Transverse colon (tissue), 4 donors: Measurements from ENCODE around the gene MEIKIN. TPM values are rescaled to one million over a fixed set of nuclear protein-coding genes. Genes with fewer than 3 reads are reported as not detected.

ENCODE experiments used
- DNase-seq: peaks from one replicate; pipeline ENCODE4 v3.0.0-alpha.2; 2019
- H3K27ac ChIP-seq, 4 donors: fragments of 200-600 bp; sonication (generic); 2 replicates each; pipeline ENCODE4 v1.5.1; 2016 to 2018; ENCODE audit warnings: inconsistent platforms in 4 of 4
- H3K27me3 ChIP-seq: fragments of 200-600 bp; sonication (generic); 2 replicates; pipeline ENCODE4 v1.5.1; 2017; ENCODE audit warnings: inconsistent platforms
- H3K36me3 ChIP-seq, 4 donors: fragments of 200-600 bp; sonication (generic); 2 replicates each; pipeline ENCODE4 v1.5.1; 2017 to 2019; ENCODE audit warnings: inconsistent platforms in 4 of 4
- H3K4me1 ChIP-seq, 4 donors: fragments of 200-600 bp; sonication (generic); 2 replicates each; pipeline ENCODE4 v1.5.1; 2017 to 2020; ENCODE audit warnings: inconsistent platforms in 4 of 4
- H3K4me3 ChIP-seq, 4 donors: fragments of 200-600 bp; sonication (generic); 1 replicate in 1 of 4; 2 replicates in 3 of 4; pipeline versions ENCODE4 v1.5.1 to v1.6.1; 2017 to 2019; ENCODE audit warnings: inconsistent platforms in 4 of 4
- H3K9me3 ChIP-seq, 2 donors: fragments of 200-600 bp; sonication (generic); 2 replicates each; pipeline ENCODE4 v1.5.1; 2017 to 2019; ENCODE audit warnings: inconsistent platforms in 2 of 2
- CTCF ChIP-seq, 5 experiments: fragments of 200-600 bp in 3 of 5; fragments of 450-650 bp in 2 of 5; sonication (generic) in 3 of 5; IDR thresholded peaks; 1 replicate in 2 of 5; 2 replicates in 3 of 5; pipeline ENCODE4 v1.5.1; 2016 to 2017; ENCODE audit warnings: antibody characterized with exemption in 5 of 5, inconsistent platforms in 3 of 5, mild to moderate bottlenecking in 2 of 5, moderate library complexity in 1 of 5
- EP300 ChIP-seq: sonication (generic); formaldehyde crosslinking; IDR thresholded peaks from one replicate; pipeline ENCODE4 v1.6.1; 2017; ENCODE audit warnings: antibody characterized with exemption, low read depth
- POLR2A ChIP-seq: fragments of 450-650 bp; IDR thresholded peaks from one replicate; pipeline ENCODE4 v1.6.1; 2016; ENCODE audit warnings: antibody characterized with exemption, mild to moderate bottlenecking, moderate library complexity
- POLR2AphosphoS5 ChIP-seq, 3 donors: sonication (generic); formaldehyde crosslinking; IDR thresholded peaks; one replicate each; pipeline ENCODE4 v1.6.1; 2016; ENCODE audit warnings: antibody characterized with exemption in 3 of 3
- WGBS, 2 donors: methylation state at CpG; one replicate each; pipeline ENCODE4 v1.1.5; 2018; ENCODE audit warnings: low coverage in 1 of 2; 5-methylcytosine and 5-hydroxymethylcytosine counted together
- in situ Hi-C, 4 donors: fragments of 200-750 bp; cut with MboI; loops; one replicate each; pipeline versions ENCODE4 v1.15.0 to v1.15.1; 2017; ENCODE audit warnings: low sequenced_read_pairs in 3 of 4, low pct_ligation_motif_present in 1 of 4, low pct_unique_long_range_greater_than_20kb in 1 of 4
- intact Hi-C: fragments of 100-400 bp; cut with DNase I; formaldehyde crosslinking; loops from one replicate; pipeline ENCODE4 v1.15.1; 2023; ENCODE audit warnings: low total_unique reads
- total RNA-seq, 4 donors: library from RNA; depleted of rRNA; stranded (reverse); fragments of >200 nt; gene quantifications; one replicate each; pipeline ENCODE4 v1.1.0, GENCODE V29; 2016

Gene MEIKIN
- total RNA-seq, 4 donors from 2014 or later = not detected

- in situ Hi-C loops (no loop called here), intact Hi-C loops (no loop called here)
- H3K27me3 ChIP-seq = no peaks in the 10 kb centered on the region
- no peak overlapping the region for H3K4me3 ChIP-seq
- H3K27ac ChIP-seq = no peak overlapping the region
- H3K9me3 ChIP-seq = no peaks in the 10 kb centered on the region
- H3K36me3 ChIP-seq = no peaks in the 10 kb centered on the region
- no peak for DNase-seq
- 85% methylated on average over 4 of the region's 4 CpGs; no CpG with 5 or more reads in 1 of the 2 donors for WGBS, 2 donors
- no peaks in the 10 kb centered on the region for H3K4me1 ChIP-seq
- no peak for TF ChIP-seq POLR2A
- no peak for TF ChIP-seq EP300
- no peak for TF ChIP-seq CTCF (IDR thresholded peaks at IDR 0.05)
- no peak for TF ChIP-seq POLR2AphosphoS5 (IDR thresholded peaks at IDR 0.05)
Measured at GRCh38 chr5:131993676-131994075, 48.2 kb upstream of the MEIKIN start.

- TF ChIP-seq EP300 (no peak), POLR2AphosphoS5 (IDR thresholded peaks at IDR 0.05) (no peak), CTCF (IDR thresholded peaks at IDR 0.05) (no peak), POLR2A (no peak)
- Histone ChIP-seq H3K9me3 (no peaks in the 10 kb centered on the region), H3K36me3 (no peaks in the 10 kb centered on the region), H3K27ac (no peak overlapping the region), H3K27me3 (no peaks in the 10 kb centered on the region), H3K4me1 (no peaks in the 10 kb centered on the region), H3K4me3 (no peak overlapping the region)
- DNase-seq = no peak
- in situ Hi-C loops = no loop called here
- intact Hi-C loops = no loop called here
- 47 to 72% methylated on average over 4 to 5 of the region's 5 CpGs for WGBS, 2 donors
Measured at GRCh38 chr5:131992370-131992769, 46.9 kb upstream of the MEIKIN start.

GRCh38 chr5:131991593-131992324 is 46.3 kb upstream of the MEIKIN start:
- no peak for DNase-seq
- WGBS, 2 donors = 74 to 79% methylated on average over 3 to 10 of the region's 10 CpGs
- intact Hi-C loops (no loop called here), in situ Hi-C loops (no loop called here)
- Histone ChIP-seq H3K9me3 (no peaks in the 10 kb centered on the region), H3K4me1 (no peaks in the 10 kb centered on the region), H3K27ac (no peak overlapping the region), H3K27me3 (no peaks in the 10 kb centered on the region), H3K4me3 (no peak overlapping the region), H3K36me3 (no peaks in the 10 kb centered on the region)
- TF ChIP-seq EP300 = no peak
- TF ChIP-seq POLR2A = no peak
- no peak for TF ChIP-seq POLR2AphosphoS5 (IDR thresholded peaks at IDR 0.05)
- TF ChIP-seq CTCF (IDR thresholded peaks at IDR 0.05) = no peak

GRCh38 chr5:131990716-131991115 is 45.3 kb upstream of the MEIKIN start:
- no peak for DNase-seq
- 93% methylated on average over 11 of the region's 13 CpGs; no CpG with 5 or more reads in 1 of the 2 donors for WGBS, 2 donors
- in situ Hi-C loops = no loop called here

More at GRCh38 chr5:131990716-131991115, 45.3 kb upstream of the MEIKIN start:
- Histone ChIP-seq H3K4me1 (no peaks in the 10 kb centered on the region), H3K27ac (no peak overlapping the region), H3K36me3 (no peaks in the 10 kb centered on the region), H3K27me3 (no peaks in the 10 kb centered on the region), H3K9me3 (no peaks in the 10 kb centered on the region), H3K4me3 (no peak overlapping the region)
- intact Hi-C loops = no loop called here
- TF ChIP-seq CTCF (IDR thresholded peaks at IDR 0.05) (no peak), EP300 (no peak), POLR2AphosphoS5 (IDR thresholded peaks at IDR 0.05) (no peak), POLR2A (no peak)
